HG02759 (cell line): Measurements from ENCODE around the gene GLIPR1.
"Not testable (repeated sequence)": the region's sequence is repeated elsewhere in the genome, so short reads cannot be mapped to it uniquely, and the experiment has no call there.

ENCODE experiments used
- ATAC-seq: cut with Tn5 transposase; IDR thresholded peaks from one replicate; pipeline ENCODE4 v1.9.1; 2021; ENCODE audit warnings: mild to moderate bottlenecking, moderate library complexity; ENCODE audit not compliant: unreplicated experiment

Gene GLIPR1

DNA sequence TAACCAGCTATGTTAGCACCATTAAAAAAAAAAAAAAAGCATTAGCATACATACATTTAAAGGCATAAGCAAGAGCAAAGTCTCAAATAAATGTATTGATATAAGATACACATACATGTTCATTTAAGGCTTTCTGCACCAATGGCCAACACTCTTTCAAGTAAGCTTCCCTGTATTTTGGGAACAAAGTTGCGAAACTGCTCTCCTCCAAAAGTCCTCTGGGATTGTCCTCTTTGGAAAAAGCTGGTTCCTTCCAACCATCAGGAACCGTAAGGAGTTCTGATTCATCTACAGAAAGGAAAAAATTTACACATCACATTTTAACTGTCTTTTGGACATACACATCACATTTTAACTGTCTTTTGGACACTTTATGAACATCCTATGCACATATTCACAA is 27.6 kb downstream of the GLIPR1 start:
- no peak for ATAC-seq

DNA sequence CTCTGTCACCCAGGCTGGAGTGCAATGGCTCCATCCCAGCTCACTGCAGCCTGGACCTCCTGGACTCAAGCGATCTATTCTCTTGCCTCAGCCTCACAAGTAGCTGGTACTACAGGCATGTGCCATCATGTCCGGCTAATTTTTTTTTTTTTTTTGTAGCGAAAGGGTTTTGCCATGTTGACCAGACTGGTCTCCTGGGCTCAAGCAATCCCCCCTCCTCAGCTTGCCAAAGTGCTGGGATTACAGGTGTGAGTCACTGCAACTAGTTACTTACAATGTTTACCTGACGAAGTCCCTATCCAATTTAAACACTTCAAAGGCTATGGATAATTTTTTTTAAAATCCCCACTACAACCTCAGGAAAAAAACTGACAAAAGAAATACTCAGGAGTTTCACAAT is 29.1 kb downstream of the GLIPR1 start:
- no peak for ATAC-seq

DNA sequence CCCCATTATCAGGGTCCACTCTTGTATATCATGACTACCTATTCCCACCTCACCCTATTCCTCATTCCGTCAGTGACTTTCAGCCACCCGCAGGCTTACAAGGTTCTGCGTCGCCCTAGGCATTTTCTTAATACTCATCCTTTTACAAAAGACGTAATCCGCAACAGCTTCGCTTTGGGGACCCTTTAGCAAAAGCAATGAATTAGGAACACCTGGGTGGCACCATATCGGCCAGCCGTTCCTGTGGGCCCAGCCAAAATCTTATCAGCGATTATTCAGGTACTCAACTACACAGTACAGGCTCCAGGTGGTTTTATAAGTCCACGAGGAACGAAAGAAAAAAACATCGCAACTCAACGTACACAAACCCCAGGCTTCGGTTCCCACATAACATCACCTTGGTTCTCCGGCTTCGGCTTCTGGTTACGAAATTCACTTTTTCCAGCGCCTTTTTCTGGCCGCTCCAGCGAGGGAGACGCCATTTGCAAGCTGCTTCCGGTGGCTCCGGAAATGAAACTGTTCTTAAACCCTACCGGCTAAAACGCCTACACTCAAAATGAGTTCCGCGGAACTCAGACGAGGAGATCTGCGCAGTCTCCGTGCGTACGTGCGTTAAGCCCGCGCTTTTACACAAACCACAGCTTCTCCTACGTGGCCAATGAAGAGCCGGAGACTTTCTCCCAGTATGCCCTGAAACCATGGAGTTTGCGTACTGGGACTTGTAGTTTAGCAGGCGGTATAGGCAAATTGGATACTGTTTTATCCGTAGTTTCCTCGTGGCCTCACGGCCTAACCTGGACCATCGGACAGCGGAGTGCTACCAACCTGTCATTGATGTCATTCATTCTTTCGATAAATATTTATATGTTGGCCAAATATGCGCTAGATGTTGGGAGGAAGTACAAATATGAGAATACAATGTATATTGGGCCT is 30.8 kb downstream of the GLIPR1 start, which contains the start of gene KRR1:
Gene KRR1 (minus strand): TSS at position 494 of the 933 bp plus-strand sequence. CDS start 12 bp downstream, at position 482.
- peak; percentile 98 for ATAC-seq

DNA sequence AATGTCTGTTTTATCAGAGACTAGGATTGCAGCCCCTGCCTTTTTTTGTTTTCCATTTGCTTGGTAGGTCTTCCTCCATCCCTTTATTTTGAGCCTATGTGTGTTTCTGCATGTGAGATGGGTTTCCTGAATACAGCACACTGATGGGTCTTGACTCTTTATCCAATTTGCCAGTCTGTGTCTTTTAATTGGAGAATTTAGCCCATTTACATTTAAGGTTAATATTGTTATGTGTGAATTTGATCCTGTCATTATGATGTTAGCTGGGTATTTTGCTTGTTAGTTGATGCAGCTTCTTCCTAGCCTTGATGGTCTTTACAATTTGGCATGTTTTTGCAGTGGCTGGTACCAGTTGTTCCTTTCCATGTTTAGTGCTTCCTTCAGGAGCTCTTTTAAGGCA is 40.7 kb downstream of the GLIPR1 start:
- not testable (repeated sequence) for ATAC-seq

DNA sequence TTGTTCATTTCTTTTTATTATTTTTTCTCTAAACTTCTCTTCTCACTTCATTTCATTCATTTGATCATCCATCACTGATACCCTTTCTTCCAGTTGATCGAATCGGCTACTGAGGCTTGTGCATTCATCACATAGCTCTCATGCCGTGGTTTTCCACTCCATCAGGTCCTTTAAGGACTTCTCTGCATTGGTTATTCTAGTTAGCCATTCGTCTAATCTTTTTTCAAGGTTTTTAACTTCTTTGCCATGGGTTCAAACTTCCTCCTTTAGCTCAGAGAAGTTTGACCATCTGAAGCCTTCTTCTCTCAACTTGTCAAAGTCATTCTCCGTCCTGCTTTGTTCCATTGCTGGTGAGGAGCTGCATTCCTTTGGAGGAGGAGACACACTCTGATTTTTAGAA is 41.6 kb downstream of the GLIPR1 start:
- ATAC-seq: not testable (repeated sequence)

DNA sequence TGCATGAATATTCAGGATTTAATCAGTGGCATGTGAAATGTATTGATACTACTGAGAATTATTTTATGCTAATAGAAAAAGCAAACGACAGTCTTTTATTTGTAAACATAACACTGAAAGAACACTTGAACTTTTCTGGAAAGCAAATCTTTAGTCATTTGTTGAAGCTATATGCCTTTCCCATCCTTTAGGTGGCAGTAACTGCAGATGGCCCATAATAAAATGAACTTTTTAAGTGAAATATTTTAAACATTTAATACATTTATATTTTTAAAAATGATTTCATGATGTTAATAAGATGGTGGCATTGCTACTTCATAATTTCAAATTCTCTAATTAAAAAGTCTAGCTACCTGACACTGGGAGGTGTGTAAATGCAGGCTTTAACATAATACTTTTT is 44.7 kb downstream of the GLIPR1 start:
- ATAC-seq: no peak

DNA sequence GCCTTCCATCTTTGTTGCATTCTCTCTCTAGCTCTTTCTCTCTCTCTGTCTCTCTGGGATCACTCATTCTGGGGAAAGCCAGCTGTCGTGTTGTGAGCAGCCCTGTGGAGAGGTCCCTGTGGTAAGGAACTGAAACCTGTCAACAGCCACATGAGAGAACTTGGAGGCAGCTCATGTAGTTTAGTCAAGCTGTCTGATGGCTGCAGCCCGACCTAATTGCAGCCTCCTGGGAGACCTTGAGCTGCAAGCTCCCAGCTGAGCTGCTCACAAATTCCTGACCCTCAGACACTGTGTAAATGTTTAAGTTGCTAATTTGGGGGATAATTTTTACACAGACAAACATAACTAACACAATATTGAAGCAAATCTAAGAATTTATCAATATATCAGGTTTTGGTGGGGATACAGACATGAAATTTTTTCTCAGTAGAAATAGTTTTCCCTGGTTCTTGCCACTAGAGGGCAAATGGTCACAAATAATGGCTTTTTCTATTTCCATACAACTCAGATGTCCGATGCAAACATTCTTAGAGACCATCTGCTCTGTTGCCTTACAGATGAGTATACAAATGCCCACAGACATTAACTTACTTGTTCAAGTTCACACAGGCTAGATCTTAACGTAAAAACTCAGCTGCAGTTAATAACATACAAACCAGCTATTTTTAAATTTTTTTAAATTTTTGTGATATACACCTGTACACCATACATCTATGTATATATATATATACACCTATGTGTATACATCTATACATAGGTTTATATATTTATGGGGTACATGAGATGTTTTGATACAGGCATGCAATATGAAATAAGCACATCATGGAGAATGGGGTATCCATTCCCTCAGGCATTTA is 46.3 kb downstream of the GLIPR1 start:
- ATAC-seq: peak; percentile 95

DNA sequence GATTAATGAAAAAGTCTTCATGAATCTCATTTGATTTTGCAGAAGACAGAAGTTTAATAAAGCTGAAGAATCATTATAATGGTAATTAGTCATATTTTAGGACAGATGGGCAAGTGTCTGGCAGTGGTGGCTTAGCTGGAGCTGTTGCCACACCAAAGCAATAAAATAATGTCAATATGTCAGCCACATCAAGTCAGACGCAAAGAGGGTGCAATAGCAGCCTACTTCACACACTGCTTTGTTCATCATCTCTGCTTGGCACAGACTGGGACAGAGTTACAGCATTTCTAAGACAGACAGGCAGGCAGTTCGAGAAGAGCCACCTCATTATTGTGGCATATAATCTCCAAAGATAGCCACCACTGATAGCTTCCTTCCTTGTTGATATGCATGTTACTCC is 47.7 kb downstream of the GLIPR1 start:
- no peak for ATAC-seq

DNA sequence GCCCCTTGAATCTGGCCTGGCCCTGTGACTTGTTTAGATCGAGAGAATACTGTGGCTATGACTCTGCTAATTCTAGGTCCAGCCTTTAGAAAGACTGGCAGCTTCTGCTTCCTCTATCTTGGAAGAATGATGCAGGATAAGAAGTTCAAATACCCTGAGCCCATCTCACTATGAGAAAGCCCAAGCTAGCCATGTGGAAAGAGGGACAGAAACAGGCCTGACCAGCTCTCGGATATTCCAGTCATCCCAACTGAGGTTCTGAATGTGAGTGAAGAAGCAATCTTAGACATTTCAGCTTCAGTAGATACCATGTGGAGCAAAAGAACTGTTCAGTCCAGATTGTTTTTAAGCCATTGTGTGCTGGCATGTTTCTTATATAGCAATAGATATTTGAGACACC is 48.1 kb downstream of the GLIPR1 start:
- ATAC-seq: no peak

DNA sequence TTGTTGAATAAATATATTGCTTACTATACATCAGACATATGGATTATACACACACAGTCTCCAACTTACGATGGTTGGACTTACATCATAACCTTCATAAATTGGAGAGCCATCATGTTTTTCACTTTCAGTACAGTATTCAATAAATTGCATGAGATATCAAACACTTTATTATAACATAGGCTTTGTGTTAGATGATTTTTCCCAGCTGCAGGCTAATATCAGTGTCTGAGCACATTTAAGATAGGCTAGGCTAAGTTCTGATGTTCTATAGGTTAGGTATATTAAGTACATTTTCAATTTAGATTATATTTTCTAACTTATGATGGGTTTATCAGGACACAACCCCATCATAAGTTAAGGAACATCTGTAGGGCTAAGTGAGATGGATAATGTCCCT is 48.8 kb downstream of the GLIPR1 start:
- no peak for ATAC-seq

DNA sequence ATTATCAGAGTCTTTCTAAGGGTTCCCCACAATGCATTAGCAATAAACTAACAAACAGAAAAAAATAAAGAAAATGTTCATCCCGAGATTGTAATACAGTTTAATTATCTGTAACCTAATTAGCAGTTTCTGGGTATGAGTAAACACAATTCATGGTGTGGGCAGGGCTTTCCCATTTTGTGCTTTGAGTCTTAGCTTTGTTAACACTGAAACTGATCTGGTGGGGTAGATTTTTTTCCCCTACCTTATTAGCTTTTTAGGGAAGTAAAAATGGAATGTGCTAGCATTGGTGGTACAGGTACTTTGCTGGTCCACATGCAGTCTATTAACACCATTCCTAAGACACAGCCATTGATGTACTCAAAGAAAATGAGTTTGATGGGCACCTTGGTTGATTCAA is 49.3 kb downstream of the GLIPR1 start:
- no peak for ATAC-seq

DNA sequence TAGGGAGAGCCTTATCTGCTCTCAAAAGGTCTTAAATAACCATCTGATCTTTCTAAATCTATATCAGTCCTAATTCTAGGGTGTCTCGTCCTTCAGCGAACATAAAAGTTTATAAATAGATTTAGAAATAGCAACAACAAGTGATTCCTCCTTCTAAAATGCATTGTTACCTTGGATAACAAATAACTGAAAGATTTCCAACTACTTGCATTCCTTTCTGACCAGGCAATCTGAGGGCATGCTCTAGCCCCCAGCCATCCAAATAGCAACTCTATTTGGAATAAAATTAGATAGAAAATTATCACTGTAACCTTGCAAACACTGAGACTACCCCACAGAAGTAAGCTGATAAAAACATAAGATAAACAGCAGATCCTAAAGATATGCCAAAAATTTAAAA is 52.7 kb downstream of the GLIPR1 start:
- ATAC-seq: no peak

DNA sequence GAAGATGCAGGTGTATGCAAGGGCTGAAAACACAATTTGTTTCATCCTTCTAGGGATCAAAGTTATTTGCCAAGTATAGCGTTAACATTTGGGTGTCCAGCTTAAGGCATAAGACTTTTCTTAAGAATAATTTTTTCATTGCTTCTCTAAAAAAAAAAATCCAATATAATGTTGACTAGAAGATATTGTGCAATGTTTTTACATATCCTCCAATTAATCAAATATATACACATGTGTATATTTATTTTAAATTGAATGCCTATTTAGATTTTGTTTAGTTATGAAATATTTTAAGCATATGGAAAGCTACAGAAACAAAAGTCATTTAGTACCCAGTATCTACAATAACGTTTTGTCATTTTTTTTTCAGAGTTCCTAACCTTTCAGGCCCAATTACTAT is 59.3 kb downstream of the GLIPR1 start:
- no peak for ATAC-seq

DNA sequence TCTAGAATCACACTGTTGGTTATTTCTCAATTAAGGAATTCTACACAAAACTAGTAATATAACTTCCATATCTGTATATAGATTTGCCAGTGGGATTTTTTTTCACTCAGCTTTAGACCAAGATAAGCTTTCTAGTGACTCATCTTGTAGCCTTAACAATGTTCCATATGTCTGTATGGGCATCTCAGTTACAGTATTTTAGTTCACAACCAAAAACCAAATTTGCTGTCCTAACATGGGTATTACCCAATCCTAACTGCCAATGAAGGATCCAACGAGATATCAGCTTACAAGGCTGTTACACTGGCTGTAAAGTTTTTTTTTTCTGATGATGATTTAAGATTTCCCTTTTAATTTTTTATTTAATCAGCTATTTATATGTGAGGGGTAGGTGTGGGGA is 62.4 kb downstream of the GLIPR1 start:
- no peak for ATAC-seq

DNA sequence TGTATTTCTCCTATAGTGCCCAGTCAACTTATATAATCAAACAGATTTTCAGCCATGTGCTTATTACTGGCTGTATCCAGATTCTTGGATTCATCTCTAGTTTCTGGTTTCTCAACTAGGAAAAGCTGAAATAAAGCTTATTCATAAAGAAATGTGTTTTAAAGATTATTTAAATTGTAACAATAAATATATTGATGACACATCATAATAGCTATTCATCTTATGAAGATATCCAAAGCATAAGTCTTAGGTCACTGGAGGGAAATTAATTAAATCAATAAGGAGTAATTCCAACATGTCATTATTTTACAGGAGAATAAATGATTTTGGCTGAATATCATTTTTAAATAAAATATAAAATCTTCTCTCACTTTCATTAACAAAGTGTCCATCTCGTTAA is 63.0 kb downstream of the GLIPR1 start:
- ATAC-seq: no peak

DNA sequence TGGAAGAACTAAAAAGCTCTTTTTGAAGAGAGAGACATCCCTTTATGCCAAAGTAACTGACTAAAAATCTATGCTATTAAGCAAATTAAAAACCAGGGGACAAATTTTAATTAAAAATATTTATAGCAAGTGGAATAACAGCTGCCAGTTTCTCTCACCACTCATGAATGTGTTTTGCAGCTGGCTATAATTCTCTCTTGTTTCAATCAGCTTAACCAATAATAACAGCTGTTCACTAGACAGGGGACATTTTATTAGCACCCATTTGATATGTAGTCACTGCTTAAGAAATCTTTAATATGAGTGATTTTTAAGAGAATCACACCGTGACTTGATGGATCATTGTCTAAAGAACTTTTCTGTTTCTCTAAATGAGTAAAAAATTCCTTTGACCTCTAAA is 65.1 kb downstream of the GLIPR1 start:
- no peak for ATAC-seq

DNA sequence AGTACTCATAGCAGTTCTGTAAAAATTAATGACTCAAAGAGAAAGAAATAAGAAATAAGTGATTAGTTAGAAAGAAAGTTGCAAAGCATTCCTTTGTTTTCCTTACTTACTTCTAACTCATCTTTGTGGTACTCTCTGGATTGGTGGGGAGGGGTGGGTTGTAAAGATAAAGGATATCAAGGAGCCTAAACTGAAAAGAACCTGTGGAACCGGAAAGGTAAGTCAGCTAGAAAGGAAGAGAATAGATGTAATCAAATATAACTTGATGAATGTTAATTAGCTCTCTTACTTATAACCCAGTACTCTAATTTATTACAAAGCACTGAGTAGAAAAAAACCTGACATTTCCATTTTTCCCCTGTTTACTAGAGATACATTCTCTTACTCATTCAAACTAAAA is 68.3 kb downstream of the GLIPR1 start:
- ATAC-seq: no peak

DNA sequence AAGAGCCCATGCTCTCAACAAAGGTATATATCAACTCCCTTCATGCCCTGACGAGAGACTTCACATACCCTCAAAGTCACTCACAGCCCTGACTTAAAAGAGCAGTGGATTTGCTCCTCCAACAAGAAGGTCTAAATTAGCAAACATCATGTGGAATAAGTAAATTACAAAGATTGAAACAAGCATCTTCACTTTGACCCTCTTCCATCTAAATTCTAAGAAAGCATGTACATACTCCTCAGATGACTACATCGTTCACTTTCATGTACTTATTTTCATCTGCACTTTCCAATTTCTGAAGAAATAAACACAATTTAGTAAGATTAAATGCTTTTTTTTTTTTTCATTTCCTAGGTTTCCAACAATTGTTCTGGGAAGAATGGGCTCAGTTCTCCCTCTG is 69.4 kb downstream of the GLIPR1 start:
- no peak for ATAC-seq

DNA sequence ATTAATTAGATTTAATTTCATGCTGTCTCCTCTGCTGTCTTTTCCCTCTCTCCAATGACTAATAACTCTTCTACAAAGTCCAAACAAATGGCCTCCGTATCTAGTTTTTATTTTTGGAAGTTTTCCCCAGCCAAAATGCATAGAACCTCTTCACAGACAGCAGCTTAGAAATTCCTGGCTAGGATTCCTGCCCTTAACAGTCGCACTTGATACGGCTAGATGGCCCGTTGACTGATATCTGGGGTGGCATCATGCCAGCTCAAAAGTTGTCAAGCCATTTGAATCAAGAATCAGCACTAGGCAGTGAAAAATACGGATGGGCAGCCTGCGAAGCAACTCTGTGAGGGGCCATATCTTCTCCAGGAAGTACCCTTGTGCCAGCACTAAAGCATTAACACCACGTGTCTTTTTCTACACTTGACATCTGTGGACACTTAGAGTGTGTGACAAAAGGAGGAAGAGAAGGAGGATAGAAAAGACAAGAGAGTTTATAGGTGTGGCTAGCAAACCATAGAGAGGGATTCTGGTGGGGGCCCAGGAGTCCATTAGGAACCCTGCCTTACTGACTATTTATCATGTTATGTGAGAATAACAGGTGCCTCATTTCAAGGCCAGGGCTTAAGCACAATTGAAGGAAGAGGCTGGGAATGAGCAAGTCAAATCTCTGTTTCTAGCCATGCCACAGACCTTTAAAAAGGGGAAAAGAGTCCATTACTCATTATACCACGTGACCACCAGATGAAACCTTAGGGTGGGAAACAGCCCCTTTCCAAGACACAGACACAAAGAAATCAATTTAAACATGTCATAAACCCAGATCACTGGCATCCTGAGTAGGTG is 70.1 kb downstream of the GLIPR1 start:
- no peak for ATAC-seq

DNA sequence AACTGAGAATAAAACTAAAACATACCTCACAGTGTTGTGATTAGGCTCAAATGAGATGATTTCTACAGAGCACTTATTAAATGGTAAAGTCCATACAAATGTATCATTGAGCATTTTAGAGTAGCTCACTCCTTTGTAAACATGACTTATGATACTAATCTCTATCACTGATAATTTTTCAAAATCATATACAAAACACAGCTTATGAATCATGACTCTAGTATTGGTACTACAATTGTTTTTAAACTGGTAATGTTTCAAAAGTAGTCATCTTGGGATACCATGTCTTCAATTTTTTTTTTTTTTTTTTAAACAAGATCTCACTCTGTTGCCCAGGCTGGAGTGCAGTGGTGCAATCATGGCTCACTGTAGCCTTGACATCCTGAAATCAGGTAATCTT is 70.9 kb downstream of the GLIPR1 start:
- ATAC-seq: no peak

DNA sequence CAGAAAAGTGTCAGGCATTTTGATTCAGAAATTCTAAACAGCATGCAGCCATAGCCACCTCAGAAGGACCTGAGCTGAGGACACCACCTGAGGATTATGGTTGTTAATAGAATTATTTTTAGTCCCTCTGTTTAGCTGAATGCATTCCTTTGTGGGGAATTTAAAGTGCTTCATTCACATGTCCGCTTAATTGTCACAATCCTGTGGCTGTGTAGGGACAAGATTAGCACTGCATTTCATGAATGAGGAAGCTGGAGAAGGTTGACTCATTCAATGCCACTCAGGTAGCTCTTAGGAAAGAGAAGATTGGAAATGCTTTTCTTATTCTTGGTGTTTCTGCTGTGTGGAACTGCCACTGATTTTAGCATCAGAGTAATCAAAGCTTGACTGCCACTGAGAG is 72.8 kb downstream of the GLIPR1 start:
- no peak for ATAC-seq
